Measurements from ENCODE around the gene OXLD1.

OXLD1 gene

DNA sequence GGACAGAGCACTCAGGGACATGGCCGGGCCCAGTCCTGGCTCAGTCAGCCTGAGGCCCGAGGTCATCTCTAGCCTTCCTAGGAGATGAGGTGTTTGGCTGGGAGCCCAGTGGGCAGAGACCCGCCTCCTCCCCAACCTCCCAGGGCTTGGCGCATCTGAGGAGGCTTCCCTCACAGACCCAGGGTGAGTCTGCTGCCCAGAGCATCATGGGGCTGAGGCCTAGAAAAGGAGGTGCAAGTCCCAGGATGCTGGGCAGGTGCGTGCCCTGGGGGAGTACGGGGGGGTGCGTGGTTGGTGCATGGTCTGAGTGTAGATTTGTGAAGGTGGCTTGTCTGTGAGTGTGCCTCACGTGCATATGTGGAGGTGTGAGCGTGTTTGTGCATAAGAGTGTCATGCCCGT is 14.7 kb downstream of the OXLD1 start:
- H3K4me3 ChIP-seq (ENCODE audit: low read depth, low read length): no peak overlapping the region

DNA sequence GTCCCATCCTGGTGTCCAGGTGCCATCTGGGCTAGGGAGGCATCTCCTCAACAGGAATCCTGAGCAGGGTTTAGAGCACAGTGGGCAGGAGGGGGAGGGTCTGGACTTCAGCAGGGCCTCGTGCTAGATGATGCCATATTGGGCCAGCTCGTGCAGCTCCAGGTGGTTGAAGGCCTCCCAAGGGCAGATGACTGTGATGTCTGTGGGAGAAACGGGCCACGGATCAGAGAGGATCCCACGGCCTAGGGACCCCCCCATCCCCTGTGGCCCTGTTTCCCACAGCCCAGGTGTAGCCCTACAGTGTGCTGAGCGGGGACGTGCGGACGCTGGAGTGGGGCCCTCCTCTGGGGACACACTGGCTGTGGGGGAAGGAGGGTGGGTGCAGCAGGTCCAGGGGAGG is 15.5 kb downstream of the OXLD1 start:
- DNase-seq (ENCODE audit: low read depth): no peak
- no peak overlapping the region for H3K4me3 ChIP-seq (ENCODE audit: low read depth, low read length)
- TF ChIP-seq, protein P1, sequence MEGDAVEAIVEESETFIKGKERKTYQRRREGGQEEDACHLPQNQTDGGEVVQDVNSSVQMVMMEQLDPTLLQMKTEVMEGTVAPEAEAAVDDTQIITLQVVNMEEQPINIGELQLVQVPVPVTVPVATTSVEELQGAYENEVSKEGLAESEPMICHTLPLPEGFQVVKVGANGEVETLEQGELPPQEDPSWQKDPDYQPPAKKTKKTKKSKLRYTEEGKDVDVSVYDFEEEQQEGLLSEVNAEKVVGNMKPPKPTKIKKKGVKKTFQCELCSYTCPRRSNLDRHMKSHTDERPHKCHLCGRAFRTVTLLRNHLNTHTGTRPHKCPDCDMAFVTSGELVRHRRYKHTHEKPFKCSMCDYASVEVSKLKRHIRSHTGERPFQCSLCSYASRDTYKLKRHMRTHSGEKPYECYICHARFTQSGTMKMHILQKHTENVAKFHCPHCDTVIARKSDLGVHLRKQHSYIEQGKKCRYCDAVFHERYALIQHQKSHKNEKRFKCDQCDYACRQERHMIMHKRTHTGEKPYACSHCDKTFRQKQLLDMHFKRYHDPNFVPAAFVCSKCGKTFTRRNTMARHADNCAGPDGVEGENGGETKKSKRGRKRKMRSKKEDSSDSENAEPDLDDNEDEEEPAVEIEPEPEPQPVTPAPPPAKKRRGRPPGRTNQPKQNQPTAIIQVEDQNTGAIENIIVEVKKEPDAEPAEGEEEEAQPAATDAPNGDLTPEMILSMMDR (conservative IDR thresholded peaks at IDR 0.05; ENCODE audit: low read depth, low read length): no peak

More for the DNA sequence above, 14.7 kb downstream of the OXLD1 start:
- peak; percentile 76 for DNase-seq (ENCODE audit: low read depth)
- TF ChIP-seq, protein P1 (conservative IDR thresholded peaks at IDR 0.05; ENCODE audit: low read depth, low read length): no peak

DNA sequence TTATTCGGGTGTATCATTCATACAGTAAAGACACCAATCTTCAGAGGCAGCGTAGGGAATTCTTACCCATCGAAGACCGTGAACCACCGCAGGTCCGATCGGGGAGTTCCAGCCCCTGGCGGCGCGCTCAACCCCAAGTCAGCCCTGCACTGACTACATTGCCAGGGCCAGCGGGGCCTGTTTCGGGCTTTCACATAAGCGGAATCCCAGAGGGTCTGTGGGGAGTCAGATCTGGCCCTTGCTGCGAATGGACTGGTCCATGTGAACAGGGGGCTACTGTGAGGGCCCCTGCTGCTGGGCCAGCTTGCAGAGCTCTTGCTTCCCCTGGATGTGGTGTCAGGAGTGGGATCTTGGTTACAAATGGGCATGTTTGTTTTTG is 17.7 kb downstream of the OXLD1 start:
- TF ChIP-seq, protein P1 (conservative IDR thresholded peaks at IDR 0.05; ENCODE audit: low read depth, low read length): no peak
- DNase-seq (ENCODE audit: low read depth): no peak
- no peak overlapping the region for H3K4me3 ChIP-seq (ENCODE audit: low read depth, low read length)

DNA sequence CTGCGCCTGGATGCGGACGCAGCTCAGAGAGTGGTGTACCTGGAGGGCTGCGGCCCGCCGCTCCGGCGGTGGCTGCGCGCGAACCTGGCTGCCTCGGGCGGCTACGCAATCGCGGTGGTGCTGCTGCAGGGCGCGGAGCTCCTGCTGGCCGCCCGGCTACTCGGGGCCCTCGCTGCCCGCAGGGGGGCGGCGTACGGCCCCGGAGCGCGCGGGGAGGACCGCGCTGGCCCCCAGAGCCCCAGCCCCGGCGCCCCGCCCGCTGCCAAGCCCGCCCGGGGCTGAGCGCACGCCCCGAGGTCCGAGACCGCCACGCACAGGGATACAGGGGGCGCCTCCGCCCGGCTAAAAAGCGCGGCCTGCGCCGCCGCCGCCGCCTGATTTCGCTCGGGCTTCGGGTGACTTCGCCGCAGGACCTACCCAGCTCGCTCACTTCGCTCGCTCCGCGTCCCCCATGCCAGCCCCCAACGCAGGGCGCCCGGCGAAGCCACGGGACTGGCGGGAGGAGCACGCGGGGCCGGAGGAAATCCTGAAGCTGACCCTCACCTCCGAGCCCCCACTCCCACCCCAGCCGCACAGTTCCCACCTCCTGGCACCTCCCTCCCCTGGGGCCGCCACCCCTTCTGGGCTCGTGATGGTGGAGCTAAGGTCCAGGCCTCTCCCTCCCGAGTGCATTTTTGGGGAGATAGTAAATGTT is 18.2 kb downstream of the OXLD1 start:
- H3K4me3 ChIP-seq (ENCODE audit: low read depth, low read length): no peak overlapping the region
- no peak for DNase-seq (ENCODE audit: low read depth)
- TF ChIP-seq, protein P1 (conservative IDR thresholded peaks at IDR 0.05; ENCODE audit: low read depth, low read length): no peak

DNA sequence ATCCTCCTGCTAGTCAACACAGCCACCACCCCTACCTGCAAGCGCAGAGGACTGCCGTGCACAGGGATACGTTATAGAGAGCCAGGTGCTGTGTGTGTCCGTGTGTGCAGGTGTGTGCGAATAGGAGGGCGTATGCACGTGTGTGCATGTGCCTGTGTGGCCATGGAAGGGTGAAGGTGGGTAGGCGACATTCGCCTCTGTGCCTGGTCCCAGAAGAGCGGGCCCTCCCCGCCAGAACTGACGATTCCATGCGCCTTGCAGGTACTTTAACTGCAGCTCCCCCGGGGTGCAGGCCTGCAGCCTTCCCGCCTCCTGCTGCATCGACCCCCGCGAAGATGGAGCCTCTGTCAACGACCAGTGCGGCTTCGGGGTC is 18.8 kb downstream of the OXLD1 start:
- DNase-seq (ENCODE audit: low read depth): no peak
- no peak overlapping the region for H3K4me3 ChIP-seq (ENCODE audit: low read depth, low read length)

DNA sequence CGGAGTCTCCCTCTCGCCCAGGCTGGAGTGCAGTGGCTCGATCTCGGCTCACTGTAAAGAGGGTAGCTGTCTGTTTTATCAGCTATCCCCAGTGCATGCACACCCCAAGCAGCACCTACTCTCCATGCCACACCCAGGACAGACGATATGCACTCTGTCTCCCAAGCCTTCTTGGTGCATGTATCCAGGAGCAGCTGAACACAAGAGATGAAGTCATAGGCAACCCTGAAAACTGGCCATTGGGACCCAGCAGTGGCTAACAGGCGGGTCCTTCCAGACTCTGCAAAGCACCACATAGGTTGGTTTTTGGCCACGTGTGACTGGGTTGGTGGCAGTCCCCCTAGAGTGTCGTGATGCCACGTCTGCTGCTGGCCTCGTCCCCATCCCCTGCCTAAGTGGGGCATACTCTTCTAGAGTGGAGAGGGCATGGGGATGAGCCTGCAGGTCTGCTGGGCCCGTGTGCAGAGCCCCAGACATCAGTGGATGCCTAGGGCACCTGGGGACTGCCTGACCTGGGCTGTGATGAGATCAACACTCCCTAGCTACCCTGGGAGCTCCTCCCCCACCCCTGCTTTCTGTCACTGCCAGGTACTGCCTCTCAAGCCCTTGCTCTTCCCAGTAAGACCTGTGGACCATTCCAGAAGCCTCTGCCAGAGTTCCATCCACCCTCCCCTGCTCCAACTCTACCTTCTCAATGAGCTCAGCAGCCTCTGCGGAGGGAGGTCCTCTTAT is 19.4 kb downstream of the OXLD1 start:
- no peak for DNase-seq (ENCODE audit: low read depth)
- TF ChIP-seq, protein P1 (conservative IDR thresholded peaks at IDR 0.05; ENCODE audit: low read depth, low read length): no peak
- H3K4me3 ChIP-seq (ENCODE audit: low read depth, low read length): no peak overlapping the region

More for the DNA sequence above, 18.8 kb downstream of the OXLD1 start:
- TF ChIP-seq, protein P1 (conservative IDR thresholded peaks at IDR 0.05; ENCODE audit: low read depth, low read length): no peak
